Measurements from ENCODE around the gene ASGR1.

ASGR1 gene

DNA sequence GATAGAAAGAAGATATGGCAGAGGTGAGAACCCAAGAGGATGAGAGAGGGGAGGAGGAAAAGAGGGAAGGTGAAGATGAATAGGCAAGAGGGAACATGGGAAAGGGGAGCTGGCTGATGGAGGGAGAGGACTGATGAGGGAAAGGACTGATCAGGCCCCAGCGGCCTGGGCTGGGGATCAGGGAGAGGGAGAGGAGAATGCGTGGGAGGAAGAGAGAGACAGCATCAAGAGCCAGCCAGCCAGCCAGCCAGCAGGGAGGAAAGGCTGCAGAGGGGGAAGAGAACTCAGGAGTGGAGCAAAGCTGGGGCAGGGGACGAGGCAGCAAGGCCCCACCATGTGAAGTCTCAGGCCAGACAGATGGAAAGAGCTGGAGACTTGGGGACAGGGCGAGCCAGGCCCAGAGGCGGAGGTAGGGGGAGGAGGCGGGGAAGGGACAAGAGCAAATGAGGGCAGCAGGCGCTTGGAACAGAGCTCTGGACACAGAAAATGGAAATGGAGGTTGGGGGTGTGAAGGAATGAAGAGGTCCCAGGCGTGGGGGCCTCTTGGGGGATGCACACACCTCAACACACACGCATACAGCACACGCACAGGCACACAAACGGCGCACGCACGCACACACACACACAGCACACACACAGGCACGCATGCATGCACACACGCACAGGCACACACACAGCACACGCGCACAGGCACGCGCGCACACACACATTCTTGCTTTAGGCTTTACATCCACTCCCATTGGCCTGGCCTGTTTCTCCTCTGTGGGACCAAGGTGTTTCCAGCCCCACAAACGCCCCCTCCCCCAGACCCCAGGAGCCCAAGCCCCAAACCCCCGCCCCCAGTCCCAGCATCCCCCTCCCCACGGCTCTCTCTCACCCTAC lies 28.2 kb upstream of the ASGR1 start:
- TF ChIP-seq CTCF (IDR thresholded peaks at IDR 0.05; ENCODE audit: low read depth, low read length) = no peak
- no peak overlapping the region for H3K4me3 ChIP-seq (ENCODE audit: low read depth, low read length)

DNA sequence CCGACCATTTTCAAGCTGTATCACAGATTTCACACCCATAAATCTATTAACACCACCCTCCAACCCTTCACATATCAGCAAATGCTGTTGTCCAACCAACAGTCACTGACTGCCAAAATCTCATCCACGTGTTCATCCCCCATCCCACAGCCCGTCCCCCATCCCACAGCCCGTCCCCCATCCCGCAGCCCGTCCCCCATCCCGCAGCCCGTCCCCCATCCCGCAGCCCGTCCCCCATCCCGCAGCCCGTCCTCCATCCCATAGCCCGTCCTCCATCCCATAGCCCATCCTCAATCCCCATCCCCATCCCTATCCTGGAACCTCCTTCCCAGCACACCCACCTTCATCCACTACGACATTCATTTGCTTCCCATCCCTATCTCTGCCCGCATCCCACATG lies 26.4 kb upstream of the ASGR1 start:
- H3K4me3 ChIP-seq (ENCODE audit: low read depth, low read length) = peak overlapping the region; percentile 57
- no peak for TF ChIP-seq CTCF (IDR thresholded peaks at IDR 0.05; ENCODE audit: low read depth, low read length)

GRCh38 chr17:7204828-7205461 lies 25.8 kb upstream of the ASGR1 start:
- no peak for TF ChIP-seq CTCF (IDR thresholded peaks at IDR 0.05; ENCODE audit: low read depth, low read length)
- peak overlapping the region; percentile 57 for H3K4me3 ChIP-seq (ENCODE audit: low read depth, low read length)

GRCh38 chr17:7204336-7204735 lies 25.2 kb upstream of the ASGR1 start:
- TF ChIP-seq CTCF (IDR thresholded peaks at IDR 0.05; ENCODE audit: low read depth, low read length) = no peak
- peak overlapping the region; percentile 57 for H3K4me3 ChIP-seq (ENCODE audit: low read depth, low read length)

DNA sequence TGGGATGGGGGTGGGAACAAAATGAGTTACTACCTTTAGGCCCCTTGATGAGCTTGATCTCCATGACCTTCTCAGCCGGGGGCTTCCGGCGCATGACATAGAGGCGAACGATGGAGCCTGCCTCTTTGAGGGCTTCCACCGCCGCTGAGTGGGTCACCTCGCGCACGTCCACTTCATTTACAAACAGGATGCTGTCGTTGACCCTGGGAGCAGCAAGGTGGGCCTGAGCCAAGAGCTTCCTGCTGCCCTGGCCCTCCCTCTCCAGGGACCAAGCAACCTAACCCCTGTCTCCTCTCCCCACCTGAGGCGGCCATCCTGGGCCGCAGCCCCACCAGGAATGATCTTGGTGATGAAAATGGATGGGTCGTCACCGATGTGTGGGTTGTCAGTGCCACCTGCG lies 24.2 kb upstream of the ASGR1 start:
- TF ChIP-seq CTCF (IDR thresholded peaks at IDR 0.05; ENCODE audit: low read depth, low read length) = no peak
- no peak overlapping the region for H3K4me3 ChIP-seq (ENCODE audit: low read depth, low read length)

DNA sequence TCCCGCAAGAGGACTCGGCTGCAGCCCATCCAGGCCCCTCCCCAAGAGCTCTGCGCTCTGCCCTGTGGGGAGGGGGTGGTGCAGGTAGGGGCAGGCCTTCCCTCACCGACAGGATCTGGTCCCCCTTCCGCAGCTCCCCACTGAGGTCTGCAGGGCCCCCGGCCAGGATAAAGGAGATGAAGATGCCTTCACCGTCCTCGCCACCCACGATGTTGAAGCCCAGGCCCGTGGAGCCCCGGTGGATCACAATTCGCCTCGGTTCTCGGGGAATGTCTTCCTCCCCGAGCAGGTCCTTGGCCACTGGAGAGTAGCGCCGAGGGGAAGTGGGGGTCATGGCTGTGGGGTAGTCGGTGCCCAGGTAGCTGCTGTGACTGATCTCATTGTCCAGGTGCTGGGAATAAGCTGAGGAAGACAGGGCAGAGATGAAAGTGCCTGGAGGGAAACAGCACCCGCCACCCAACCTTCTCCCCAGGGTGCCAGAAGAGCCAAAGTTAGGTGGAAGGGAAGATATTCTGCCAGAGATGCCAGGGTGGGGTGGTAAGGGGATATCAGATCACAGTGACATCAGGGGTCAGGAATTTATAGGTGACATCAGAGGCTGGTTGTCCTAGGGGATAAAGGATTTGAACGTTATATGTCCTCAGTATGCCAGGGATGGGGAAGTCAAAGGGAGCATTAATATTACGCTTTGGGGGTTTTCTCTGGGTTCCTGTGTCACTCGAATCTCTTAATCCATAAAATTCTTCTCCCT lies 17.7 kb upstream of the ASGR1 start:
- TF ChIP-seq CTCF (IDR thresholded peaks at IDR 0.05; ENCODE audit: low read depth, low read length) = no peak
- H3K4me3 ChIP-seq (ENCODE audit: low read depth, low read length) = no peak overlapping the region
